Adrenal gland (tissue), 5 donors: ENCODE results near the gene SLC13A3.

Experiments
- POLR2A ChIP-seq, 2 donors: fragments of 450-650 bp; IDR thresholded peaks; one replicate each; pipeline ENCODE4 v1.6.1; 2017; ENCODE audit warnings: antibody characterized with exemption in 2 of 2, mild to moderate bottlenecking in 2 of 2, moderate library complexity in 1 of 2
- TF ChIP-seq, protein P1 (sequence below), 6 experiments: fragments of 450-650 bp in 4 of 6; fragments of 200-600 bp in 2 of 6; sonication (generic) in 1 of 6; IDR thresholded peaks; 1 replicate in 5 of 6; 2 replicates in 1 of 6; pipeline versions ENCODE4 v1.5.1 to v1.8.0; 2016 to 2021; ENCODE audit warnings: antibody characterized with exemption in 6 of 6, mild to moderate bottlenecking in 2 of 6, moderate library complexity in 1 of 6
- donor health status: DM: no; HTN: no; CAD: no.

- TF ChIP-seq, protein P1, sequence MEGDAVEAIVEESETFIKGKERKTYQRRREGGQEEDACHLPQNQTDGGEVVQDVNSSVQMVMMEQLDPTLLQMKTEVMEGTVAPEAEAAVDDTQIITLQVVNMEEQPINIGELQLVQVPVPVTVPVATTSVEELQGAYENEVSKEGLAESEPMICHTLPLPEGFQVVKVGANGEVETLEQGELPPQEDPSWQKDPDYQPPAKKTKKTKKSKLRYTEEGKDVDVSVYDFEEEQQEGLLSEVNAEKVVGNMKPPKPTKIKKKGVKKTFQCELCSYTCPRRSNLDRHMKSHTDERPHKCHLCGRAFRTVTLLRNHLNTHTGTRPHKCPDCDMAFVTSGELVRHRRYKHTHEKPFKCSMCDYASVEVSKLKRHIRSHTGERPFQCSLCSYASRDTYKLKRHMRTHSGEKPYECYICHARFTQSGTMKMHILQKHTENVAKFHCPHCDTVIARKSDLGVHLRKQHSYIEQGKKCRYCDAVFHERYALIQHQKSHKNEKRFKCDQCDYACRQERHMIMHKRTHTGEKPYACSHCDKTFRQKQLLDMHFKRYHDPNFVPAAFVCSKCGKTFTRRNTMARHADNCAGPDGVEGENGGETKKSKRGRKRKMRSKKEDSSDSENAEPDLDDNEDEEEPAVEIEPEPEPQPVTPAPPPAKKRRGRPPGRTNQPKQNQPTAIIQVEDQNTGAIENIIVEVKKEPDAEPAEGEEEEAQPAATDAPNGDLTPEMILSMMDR (IDR thresholded peaks at IDR 0.05) = no peak
- TF ChIP-seq POLR2A (IDR thresholded peaks at IDR 0.05) = no peak
Measured at GRCh38 chr20:46566125-46566524, 85.1 kb downstream of the SLC13A3 start.
